ENCODE results near the gene PGM1.

Gene PGM1

GRCh38 chr1:63669151-63669961 is 76.1 kb downstream of the PGM1 start:
- no peak for DNase-seq

GRCh38 chr1:63670164-63670563 is 77.0 kb downstream of the PGM1 start:
- no peak for DNase-seq

GRCh38 chr1:63671514-63671913 is 78.3 kb downstream of the PGM1 start:
- no peak for DNase-seq

- DNase-seq = peak; percentile 85
These were observed 81.1 kb downstream of the PGM1 start for GRCh38 chr1:63674238-63674864.

- DNase-seq = no peak
These were observed 81.7 kb downstream of the PGM1 start for GRCh38 chr1:63674865-63675419.

GRCh38 chr1:63675420-63675931 is 82.3 kb downstream of the PGM1 start:
- DNase-seq = no peak

GRCh38 chr1:63677497-63677896 is 84.3 kb downstream of the PGM1 start:
- no peak for DNase-seq

- DNase-seq = no peak
These were observed 85.0 kb downstream of the PGM1 start for GRCh38 chr1:63678200-63678599.

GRCh38 chr1:63679076-63679475 is 85.9 kb downstream of the PGM1 start:
- no peak for DNase-seq

GRCh38 chr1:63679589-63679988 is 86.4 kb downstream of the PGM1 start:
- no peak for DNase-seq

- DNase-seq = no peak
These were observed 89.7 kb downstream of the PGM1 start for GRCh38 chr1:63682936-63683335.

GRCh38 chr1:63683759-63684158 is 90.5 kb downstream of the PGM1 start:
- DNase-seq = no peak

- DNase-seq = no peak
These were observed 93.5 kb downstream of the PGM1 start for GRCh38 chr1:63686696-63687095.

GRCh38 chr1:63688302-63688890 is 95.2 kb downstream of the PGM1 start:
- DNase-seq = peak; percentile 36

GRCh38 chr1:63690966-63691700 is 97.9 kb downstream of the PGM1 start:
- DNase-seq = no peak

- peak; percentile 85 for DNase-seq
These were observed 98.7 kb downstream of the PGM1 start for GRCh38 chr1:63691701-63692425.

- peak; percentile 24 for DNase-seq
These were observed 100.8 kb downstream of the PGM1 start for GRCh38 chr1:63693944-63694571.

- DNase-seq = no peak
These were observed 105.0 kb downstream of the PGM1 start for GRCh38 chr1:63698001-63698838.

- no peak for DNase-seq
These were observed 108.0 kb downstream of the PGM1 start for GRCh38 chr1:63701187-63701586.

GRCh38 chr1:63703701-63704107 is 110.5 kb downstream of the PGM1 start:
- DNase-seq = no peak

GRCh38 chr1:63704443-63704842 is 111.2 kb downstream of the PGM1 start:
- no peak for DNase-seq
